Inflammatory macrophage treated with lipopolysaccharide for 1 hour (primary cell): ENCODE results near the gene NINL.
"Not testable (repeated sequence)": the region's sequence is repeated elsewhere in the genome, so short reads cannot be mapped to it uniquely, and the experiment has no call there.

Source experiments
- DNase-seq, 2 donors: peaks; one replicate each; pipeline ENCODE4 v3.0.0-alpha.2; 2020 to 2022

Gene NINL

DNA sequence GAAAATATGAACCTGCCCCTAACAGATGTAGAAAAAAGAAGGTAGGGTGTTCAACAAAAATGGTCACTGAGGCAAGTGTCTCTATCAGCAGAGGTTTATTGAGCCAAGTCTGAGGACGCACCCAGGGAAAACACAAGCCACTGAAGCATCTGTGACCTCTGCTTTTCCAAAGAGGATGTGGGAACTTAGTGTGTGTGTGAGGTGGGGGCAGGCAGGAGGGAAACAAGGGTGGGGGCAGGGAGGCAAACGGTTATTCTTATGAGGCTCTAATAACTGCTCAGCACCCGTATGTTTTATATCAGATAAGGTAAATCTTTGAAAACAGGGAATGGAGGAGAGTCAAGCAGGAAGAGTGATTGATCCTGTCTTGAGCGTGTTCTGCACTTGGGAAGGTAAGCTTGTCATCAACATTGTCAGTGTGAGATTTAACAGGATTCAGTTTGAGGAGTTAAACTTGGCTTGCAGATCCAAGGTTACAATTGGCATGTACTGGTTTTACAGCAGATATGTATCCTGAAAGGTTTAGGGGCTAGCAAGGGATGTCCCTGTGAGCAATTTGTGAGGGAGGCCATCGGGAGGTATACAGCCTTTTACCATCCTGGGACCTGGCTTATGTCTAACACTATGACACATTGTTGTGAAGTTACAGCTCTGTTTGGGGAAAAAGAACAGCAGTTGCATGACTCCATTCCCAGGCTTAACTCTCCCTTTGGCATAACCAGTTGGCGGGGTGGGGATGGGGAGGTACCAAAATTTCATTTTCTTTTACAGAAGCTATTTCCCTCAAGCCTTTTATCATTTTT lies 33.7 kb downstream of the NINL start:
- DNase-seq = no peak

DNA sequence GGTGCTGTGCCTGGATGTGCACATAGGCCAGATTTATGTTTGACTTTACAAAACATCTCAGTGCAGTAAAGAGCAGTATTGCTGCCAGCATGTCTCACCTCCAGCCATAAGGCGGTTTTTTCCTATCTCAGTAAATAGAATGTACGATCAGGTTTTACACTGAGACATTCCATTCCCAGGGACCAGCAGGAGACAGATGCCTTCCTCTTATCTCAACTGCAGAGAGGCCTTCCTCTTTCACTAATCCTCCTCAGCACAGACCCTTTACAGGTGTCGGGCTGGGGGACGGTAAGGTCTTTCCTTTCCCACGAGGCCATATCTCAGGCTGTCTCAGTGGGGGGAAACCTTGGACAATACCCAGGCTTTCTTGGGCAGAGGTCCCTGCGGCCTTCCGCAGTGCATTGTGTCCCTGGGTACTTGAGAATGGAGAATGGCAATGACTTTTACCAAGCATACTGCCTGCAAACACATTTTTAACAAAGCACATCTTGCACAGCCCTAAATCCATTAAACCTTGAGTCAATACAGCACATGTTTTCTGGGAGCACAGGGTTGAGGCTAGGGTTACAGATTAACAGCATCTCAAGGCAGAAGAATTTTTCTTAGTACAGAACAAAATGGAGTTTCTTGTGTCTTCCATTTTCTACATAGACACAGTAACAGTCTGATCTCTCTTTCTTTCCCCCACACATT lies 34.5 kb downstream of the NINL start:
- DNase-seq = not testable (repeated sequence)

DNA sequence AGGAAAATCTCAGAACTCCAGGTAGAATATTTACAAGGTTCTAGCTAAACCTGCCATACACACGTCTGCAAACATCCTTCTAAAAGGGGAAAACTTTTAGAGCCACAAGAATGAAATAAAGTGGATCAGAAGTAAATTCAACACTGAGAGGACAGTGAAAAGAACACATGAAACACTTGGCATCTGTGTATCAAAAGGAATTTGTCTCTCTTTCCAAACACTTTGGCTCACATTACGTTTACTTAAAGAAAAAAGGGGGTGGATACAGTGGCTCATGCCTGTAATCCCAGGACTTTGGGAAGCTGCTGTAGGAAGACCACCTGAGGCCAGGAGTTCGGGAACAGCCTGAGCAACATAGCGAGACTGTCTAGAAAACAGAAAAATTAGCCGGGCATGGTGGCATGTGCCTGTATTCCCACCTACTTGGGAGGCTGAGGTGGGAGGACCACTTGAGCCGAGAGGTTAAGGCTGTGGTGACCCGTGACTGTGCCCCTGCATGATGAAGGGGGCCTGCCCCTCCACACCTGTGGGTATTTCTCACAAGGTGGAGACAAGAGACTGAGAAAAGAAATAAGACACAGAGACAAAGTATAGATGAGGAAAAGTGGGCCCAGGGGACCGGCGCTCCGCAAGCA lies 35.4 kb downstream of the NINL start:
- no peak for DNase-seq

DNA sequence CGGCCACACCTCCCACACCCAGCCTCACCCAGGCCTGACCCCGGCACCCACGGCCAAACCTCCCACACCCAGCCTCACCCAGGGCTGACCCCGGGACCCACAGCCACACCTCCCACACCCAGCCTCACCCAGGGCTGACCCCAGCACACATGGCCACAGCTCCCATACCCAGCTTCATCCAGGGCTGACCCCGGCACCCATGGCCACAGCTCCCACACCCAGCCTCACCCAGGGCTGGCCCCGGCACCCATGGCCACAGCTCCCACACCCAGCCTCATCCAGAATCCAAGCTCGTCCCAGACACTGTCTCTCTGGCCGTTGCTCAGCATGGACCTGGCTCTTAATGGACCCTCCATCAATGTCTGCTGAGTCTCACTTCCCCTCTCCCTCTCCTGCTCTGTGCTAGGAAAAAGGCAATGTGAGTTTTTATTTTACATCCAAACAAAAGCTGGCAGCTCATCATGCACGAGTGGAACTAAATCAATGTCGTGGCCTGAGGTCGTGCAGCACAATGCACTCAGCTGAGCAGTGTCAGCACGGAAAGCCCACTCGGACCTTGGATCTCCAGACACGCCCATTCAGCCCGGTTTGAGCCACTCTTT lies 36.1 kb downstream of the NINL start:
- no peak for DNase-seq

DNA sequence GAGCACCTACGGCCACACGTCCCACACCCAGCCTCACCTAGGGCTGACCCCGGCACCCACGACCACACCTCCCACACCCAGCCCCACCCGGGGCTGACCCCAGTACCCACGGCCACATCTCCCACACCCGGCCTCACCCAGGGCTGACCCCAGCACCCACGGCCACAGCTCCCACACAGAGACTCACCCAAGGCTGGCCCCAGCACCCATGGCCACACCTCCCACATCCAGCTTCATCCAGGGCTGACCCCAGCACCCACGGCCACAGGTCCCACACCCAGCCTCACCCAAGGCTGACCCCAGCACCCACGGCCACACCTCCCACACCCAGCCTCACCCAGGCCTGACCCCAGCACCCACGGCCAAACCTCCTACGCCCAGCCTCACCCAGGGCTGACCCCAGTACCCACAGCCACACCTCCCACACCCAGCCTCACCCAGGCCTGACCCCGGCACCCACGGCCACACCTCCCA lies 36.7 kb downstream of the NINL start:
- DNase-seq = no peak

DNA sequence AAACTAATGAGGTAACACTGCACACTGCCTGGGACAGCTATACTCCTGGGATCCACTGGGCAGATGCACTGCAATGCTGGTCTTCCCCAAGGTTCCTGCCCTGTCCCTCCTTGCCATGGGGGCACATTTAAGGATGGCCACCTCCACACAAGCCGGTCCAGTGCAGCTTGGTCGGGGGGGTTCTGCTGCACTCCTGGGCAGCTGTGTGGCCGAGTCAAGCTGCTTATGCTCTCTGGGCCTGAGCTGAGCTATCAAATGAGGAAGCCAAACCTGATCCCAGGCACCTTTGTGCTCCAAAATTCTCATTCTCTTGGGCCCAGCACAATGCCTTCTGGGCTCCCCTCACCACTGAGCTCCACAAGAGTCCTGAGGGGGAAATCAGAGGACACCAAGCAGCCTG lies 37.3 kb downstream of the NINL start:
- no peak for DNase-seq

DNA sequence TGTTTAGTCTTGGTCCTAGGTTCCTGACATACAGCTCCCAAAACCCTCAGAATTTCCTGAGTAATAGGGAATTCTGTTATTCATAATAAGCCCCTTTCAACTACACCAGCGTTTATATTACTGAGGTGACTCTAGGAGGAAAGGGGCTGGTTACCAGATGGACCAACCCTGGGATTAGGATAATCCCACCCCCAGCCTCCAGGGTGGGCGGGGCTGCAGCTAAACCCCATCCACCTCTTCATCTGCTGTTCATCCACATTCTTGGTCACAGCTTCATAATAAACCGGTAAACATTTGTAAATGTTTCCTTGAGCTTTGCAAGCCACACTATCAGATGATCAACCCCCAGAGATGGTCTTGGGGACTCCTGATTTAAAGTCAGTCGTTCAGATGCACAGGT lies 38.3 kb downstream of the NINL start:
- no peak for DNase-seq

DNA sequence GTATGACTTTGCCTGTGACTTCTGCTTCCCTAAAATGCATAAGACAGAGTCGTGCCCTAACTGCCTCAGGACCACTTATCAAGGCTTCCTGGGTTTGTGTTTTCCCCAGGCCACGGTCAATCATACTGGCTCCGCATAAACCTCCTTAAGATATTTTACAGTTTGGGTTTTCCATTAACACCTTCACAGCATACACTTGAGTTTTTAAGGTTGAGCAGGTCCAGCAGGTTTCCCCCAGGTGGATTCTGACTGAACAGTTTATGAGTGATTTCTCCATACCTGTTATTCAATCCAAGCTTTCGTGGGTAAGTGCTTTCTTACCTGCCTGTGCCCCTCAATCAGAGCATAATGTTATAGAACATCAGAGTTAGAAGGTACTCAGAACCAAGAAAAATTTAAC lies 39.3 kb downstream of the NINL start:
- DNase-seq = no peak

DNA sequence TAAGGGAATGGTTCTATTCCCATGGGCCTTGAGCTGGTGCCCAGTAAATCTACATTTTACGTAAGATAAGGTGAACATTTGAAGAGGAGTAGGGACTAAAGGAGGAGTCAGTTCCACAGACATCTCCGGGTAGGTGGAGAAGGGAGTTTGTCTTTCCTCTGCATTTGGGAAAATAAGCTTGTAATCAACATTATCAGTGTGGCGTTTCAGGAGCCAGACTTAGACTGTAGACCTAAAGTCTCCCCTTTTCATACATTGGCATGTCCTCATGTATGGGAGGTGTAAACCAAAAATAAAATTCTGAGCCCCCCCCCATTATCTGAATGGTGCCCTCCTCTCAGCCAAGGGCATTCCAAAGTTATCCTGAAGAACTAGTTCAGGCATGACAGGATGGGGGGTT lies 40.2 kb downstream of the NINL start:
- DNase-seq = no peak

DNA sequence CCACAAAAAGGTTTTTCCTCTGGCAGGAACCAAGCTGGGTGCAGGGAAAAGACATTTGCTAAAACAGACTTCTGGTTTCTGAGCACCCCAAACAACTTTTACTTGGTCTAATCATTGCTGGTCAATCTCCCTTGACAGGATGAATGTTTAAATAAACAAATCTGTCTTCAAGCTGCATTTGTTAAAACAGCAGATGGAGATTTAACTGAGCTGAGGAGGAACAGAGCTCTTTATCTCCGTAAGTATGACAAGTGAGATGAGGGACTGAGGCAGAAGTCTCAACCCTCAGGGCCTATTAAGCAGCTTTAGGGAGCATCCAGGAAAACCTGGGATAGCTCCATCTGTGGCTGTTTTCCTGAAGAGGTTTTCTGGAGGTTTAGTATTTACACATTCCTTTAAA lies 40.6 kb downstream of the NINL start:
- DNase-seq = no peak

DNA sequence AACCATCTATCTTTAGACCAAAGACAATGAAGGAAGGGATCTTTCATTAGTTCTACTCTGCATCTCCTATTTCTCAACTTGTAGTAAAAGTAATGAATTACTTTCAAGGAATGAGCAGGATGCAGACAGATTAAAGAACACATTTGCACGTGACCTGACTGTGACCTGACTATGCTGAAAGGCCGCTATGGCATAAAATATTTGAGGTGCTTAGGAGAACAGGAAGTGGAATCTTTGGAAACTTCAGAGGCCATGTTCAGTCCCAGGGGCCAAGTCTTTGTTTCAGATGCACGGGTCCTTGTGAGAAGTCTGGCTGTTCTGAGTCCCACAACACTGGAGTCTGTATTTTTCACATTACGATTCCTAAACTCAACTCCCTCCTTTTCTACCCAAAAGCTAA lies 41.0 kb downstream of the NINL start:
- no peak for DNase-seq

DNA sequence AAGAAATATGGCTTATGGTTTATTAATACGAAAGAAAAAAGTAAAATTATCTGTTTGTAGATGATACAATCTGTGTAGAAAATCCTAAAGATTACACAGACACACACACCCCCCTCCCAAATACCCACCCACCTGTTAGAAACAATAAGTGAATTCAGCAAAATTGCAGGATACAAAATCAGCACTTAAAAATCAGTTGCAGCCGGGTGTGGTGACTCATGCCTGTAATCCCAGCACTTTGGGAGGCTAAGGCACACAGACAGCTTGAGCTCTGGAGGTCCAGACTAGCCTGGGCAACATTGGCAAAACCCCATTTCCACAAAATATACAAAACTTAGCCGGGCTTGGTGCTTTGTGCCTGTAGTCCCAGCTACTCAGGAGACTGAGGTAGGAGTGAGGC lies 42.3 kb downstream of the NINL start:
- DNase-seq = no peak

DNA sequence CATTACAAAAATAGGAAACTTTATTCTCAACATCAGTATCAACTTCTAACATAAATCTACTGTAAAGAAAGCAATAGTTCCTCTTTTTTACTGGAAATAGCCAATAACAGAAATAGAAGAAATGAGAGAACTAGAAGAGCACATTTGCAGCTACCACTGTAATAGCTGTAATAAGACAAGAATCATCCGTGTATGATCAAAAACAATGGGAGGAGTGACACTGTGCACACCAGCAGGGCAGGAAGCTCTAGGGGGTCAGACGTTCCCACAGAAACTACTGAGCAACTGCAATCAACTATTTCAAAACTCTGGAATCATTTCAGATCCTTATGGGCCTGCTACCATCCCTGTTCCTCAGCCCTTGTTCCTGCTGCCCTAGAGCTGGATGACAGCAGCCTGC lies 43.7 kb downstream of the NINL start:
- peak in 1 of 2 donors; percentile 27 for DNase-seq

DNA sequence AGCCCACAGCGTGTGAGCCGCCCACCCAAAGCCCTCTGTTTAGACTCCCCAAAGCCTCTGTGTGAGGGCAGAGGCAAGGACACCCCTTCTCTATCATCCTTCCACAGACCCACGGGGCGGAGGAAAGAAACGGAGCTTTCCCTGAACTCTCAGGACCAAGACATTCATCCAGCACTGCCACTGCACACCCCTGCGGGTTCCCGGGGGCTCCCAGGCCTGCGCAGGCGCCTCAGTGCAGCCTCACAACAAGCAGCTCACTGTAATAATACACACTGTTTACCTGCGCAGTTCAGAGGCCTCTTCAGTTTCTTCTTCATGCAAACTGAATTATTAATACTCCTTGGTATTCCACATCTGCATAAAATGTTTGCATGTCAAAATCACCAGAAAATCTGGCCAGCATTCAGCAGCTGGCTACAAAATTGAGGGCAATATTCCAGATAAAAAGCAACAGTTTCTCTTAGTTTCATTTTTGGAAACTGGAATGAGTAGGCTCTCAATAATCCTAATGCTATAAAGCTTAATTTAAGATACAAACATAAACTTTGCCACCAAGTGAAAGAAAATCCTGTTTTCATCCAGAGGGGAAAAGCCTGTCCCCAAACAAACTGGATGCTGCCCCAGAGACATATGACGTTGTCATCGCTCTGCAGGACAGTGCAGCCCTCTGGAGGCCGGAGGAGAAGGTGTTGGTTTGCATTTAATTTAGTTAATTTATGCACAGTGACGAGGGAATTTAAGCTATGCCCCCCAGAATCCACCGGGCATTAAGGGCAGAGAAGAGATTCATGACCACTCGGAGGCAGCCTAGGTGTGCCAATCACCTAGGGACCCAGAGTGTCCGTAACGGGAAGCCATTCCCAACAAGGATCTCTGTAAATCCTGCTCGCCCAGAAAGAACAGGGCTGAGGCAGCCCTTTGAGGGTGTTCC lies 45.3 kb downstream of the NINL start:
- DNase-seq = no peak

DNA sequence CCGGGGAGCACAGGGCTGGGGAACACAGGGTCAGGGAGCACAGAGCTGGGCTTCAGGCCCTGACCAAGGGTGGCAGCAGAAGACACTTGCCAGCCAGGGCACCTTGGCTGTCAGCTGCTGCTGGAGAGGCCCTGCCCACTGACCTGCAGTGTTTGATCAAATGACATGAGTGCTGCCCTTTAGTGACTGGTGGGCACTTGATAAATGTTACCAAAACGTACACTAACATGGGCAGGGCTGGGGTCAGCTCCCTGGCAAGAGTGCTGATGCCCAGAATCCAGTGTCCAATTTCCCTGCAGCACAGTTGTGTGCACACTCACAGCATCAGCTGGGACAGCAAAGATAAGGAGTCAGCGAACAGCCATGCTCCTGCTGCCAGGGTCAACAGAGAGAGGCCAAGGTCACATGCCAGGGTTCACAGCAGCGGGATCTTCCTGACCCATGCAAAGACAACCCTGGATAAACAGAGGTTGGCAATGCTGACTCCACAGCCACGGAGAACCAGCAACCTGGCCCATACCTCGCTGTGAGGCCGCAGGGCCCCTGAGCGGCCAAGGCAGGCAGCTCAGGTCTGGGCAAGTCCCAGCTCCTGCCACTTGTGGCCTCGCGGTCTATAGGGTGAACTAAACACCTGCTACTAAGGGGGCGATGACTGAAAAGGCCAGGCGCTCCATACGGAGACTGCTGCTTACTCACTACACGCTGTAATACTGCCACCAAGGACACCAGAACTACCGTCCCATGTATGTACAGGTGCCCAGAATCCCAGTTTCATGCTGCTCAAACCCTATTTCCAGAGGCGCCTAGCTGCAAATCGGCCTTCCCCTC lies 46.3 kb downstream of the NINL start:
- no peak for DNase-seq

DNA sequence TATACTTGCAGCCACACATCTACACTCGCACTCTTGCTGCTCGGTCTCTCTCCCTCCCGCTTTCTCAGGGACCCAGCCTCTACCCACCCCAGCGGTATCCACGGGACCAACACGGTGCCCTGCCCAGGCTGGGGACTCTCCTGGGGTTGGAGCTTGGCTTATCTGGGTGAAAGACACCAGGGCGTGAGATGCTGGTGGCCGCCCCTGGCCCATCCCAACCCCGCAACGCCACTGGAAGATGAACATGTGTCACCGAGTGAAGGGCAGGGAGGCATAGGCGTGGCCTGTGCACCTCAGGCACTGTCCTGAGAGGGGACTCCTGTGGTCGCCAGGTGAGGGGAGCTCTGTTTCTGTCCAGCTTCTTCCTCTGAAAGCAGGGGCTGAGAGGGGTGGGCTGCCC lies 47.4 kb downstream of the NINL start:
- DNase-seq = no peak

DNA sequence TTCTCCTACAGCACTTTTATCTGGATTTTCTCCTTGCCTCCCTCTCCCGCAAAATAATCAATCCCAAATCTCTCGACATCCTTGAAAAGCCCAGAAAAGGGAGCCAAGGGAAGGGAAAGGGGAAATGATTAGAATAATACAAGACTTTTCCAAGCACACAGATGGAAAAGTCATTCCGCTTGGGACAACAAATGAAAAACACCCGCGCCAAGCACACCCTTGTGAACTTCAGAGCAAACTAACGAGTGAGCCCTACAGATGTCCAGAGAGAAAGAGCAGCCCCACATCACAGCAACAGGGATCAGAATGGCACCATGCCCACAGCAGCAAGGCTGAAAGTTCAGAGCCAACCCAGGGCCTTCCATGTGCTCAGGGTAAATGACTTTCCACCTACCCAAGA lies 49.6 kb downstream of the NINL start:
- no peak for DNase-seq

DNA sequence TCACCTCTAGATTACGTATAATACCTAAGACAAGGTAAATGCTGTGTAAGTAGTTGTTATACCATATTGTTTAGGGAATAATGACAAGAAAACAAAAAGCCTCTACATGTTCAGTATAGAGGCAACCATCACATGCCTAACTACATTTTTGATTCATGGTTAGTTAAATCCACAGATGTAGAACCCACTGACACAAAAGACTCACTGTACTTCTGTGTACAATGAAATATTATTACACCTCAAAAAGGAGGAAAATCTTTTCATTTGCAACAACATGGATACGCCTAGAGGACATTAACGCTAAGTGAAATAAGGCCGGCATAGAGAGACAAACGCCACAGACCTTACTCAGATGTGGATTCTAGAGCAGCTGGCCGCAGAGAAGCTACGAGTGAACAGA lies 50.5 kb downstream of the NINL start:
- no peak for DNase-seq

DNA sequence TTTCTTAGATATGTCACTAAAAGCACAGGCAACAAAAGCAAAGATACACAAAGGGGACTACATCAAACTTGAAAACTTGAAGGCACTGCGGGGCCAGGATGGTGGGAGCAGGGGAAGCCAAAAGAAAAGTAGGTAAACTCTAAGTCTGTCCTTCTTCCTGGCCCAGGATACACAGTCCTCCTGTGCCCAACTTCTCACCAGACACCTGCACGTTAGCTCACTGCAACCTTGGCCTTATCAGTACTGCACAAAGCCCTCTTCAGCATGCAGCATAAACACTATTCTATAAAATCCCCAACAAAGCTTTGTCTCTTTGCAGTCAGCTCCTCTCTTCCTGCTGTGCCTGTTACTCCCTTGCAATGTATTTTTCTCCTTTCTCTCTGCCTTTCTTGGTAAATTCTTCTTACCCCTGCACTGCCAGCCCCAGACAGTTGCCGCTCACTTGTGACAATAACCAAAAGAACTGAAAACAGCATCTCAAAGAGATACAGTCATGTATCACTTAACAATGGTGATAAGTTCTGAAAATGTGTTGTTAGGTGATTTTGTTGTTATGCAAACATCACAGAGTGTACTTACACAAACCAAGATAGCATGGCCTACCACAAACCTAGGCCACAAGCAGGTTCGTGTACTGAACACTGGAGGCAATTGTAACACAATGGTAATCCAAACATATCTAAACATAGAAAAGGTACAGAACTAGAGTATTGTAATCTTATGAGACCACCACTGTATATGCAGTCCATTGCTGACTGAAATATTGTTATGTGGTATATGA lies 51.2 kb downstream of the NINL start:
- DNase-seq = no peak

DNA sequence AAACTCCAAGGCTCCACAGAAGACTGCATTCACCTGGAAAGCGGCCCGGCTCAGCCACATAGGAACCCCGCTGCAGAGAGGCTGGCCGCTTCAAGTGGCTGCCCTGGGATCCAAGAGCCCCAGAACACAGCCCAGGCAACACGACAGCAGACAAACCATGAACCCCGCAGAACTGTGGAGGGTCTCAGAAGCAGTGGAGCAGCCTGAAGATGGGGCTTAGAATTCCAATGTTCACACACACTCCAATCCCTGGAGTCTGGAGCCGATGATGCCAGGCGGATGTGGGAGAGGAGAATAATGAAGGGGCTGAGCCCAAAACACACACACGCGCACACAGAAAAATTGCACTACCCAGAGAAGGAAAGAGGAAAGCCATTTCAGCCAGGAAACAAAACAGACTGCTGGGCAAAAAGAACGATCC lies 52.4 kb downstream of the NINL start:
- no peak for DNase-seq
